HepG2 (cell line): ENCODE data around the gene ULBP1. TPM values are rescaled to one million over a fixed set of nuclear protein-coding genes. Genes with fewer than 3 reads are reported as not detected.

Source experiments
- DMAP1 ChIP-seq: IDR thresholded peaks from 2 replicates; pipeline ENCODE4 v1.6.1; 2016
- DRAP1 ChIP-seq: IDR thresholded peaks from 2 replicates; pipeline ENCODE4 v1.6.1; 2016; ENCODE audit warnings: missing genetic modification reagents, missing compliant biosample characterization
- FOSL2 ChIP-seq: sonication (generic); formaldehyde crosslinking; IDR thresholded peaks from 2 replicates; pipeline ENCODE4 v1.4.0; 2020; ENCODE audit warnings: missing genetic modification reagents
- HNRNPH1 ChIP-seq: fragments of 200-400 bp; formaldehyde crosslinking; optimal IDR thresholded peaks from 2 replicates; pipeline ENCODE3; 2017; ENCODE audit warnings: mild to moderate bottlenecking, low read depth, low read length
- HOXA3 ChIP-seq: sonication (generic); formaldehyde crosslinking; IDR thresholded peaks from 2 replicates; pipeline ENCODE4 v1.5.0; 2020; ENCODE audit warnings: missing genetic modification reagents
- IKZF1 ChIP-seq: fragments of 450-650 bp; IDR thresholded peaks from 2 replicates; pipeline ENCODE4 v1.7.1; 2016
- IRF1 ChIP-seq: sonication (generic); formaldehyde crosslinking; IDR thresholded peaks from 2 replicates; pipeline ENCODE4 v1.4.0; 2020; ENCODE audit warnings: low read depth, mild to moderate bottlenecking, missing genetic modification reagents
- KIAA2018 ChIP-seq: sonication (generic); formaldehyde crosslinking; IDR thresholded peaks from 2 replicates; pipeline ENCODE4 v1.5.0; 2020; ENCODE audit warnings: mild to moderate bottlenecking, missing genetic modification reagents, borderline replicate concordance
- MEIS2 ChIP-seq: sonication (generic); formaldehyde crosslinking; IDR thresholded peaks from 2 replicates; pipeline ENCODE4 v1.9.0; 2021; ENCODE audit warnings: mild to moderate bottlenecking, missing genetic modification reagents
- POLR2G ChIP-seq: fragments of 200-400 bp; formaldehyde crosslinking; IDR thresholded peaks from 2 replicates; pipeline ENCODE4 v1.6.1; 2018; ENCODE audit warnings: mild to moderate bottlenecking, low read depth, low read length, moderate library complexity
- SETDB1 ChIP-seq: sonication (generic); formaldehyde crosslinking; IDR thresholded peaks from 2 replicates; pipeline ENCODE4 v1.5.1; 2020; ENCODE audit warnings: missing genetic modification reagents, mild to moderate bottlenecking, borderline replicate concordance
- SP5 ChIP-seq: IDR thresholded peaks from 2 replicates; pipeline ENCODE4 v1.6.1; 2016; ENCODE audit warnings: low read depth, borderline replicate concordance
- ZFAT ChIP-seq: sonication (generic); formaldehyde crosslinking; conservative IDR thresholded peaks from 2 replicates; pipeline ENCODE4 v1.8.1; 2023; ENCODE audit warnings: missing genetic modification reagents, inconsistent platforms
- ZFP37 ChIP-seq: sonication (generic); formaldehyde crosslinking; IDR thresholded peaks from 2 replicates; pipeline ENCODE4 v1.4.0; 2020; ENCODE audit warnings: missing genetic modification reagents, borderline replicate concordance
- ZFY ChIP-seq: sonication (generic); formaldehyde crosslinking; IDR thresholded peaks from 2 replicates; pipeline ENCODE4 v1.4.0; 2020; ENCODE audit warnings: missing genetic modification reagents
- ZIK1 ChIP-seq: sonication (generic); formaldehyde crosslinking; IDR thresholded peaks from 2 replicates; pipeline ENCODE4 v1.5.0; 2020; ENCODE audit warnings: mild to moderate bottlenecking, low read depth, missing genetic modification reagents, borderline replicate concordance
- ZNF263 ChIP-seq: sonication (generic); formaldehyde crosslinking; IDR thresholded peaks from 2 replicates; pipeline ENCODE4 v1.4.0; 2020; ENCODE audit warnings: missing genetic modification reagents
- ZNF350 ChIP-seq: sonication (generic); formaldehyde crosslinking; IDR thresholded peaks from 2 replicates; pipeline ENCODE4 v1.4.0; 2020; ENCODE audit warnings: mild to moderate bottlenecking, low read depth, missing genetic modification reagents, borderline replicate concordance
- ZNF605 ChIP-seq: sonication (generic); formaldehyde crosslinking; IDR thresholded peaks from 2 replicates; pipeline ENCODE4 v1.8.0; 2022; ENCODE audit warnings: mild to moderate bottlenecking, missing genetic modification reagents
- ZNF615 ChIP-seq: sonication (generic); formaldehyde crosslinking; IDR thresholded peaks from 2 replicates; pipeline ENCODE4 v1.5.0; 2020; ENCODE audit warnings: mild to moderate bottlenecking, missing genetic modification reagents, borderline replicate concordance
- ZNF616 ChIP-seq: sonication (generic); formaldehyde crosslinking; IDR thresholded peaks from 2 replicates; pipeline ENCODE4 v1.5.0; 2020; ENCODE audit warnings: low read depth, mild to moderate bottlenecking, missing genetic modification reagents
- ZNF792 ChIP-seq: IDR thresholded peaks from 2 replicates; pipeline ENCODE4 v1.6.1; 2016
- polyA plus RNA-seq, 8 experiments: library from polyadenylated mRNA; depleted of rRNA in 3 of 8; stranded (reverse) in 7 of 8; unstranded in 1 of 8; fragments of >200 nt; fragmentation: Illumina TruSeq in 4 of 8; extraction: Trizol in 4 of 8; gene quantifications; 2 replicates each; pipeline versions ENCODE4 v1.2.1 to v1.2.3, GENCODE V29; 2011 to 2016; ENCODE audit warnings: low read depth in 4 of 8, missing spikeins in 1 of 8, mixed read lengths in 1 of 8; ENCODE audit not compliant: insufficient read depth in 1 of 8
- total RNA-seq, 5 experiments: library from RNA; depleted of rRNA; stranded (reverse); fragments of >200 nt; fragmentation: Illumina TruSeq; extraction: Trizol; gene quantifications; 2 replicates each; pipeline ENCODE4 v1.2.3, GENCODE V29; 2016; ENCODE audit warnings: low read depth in 1 of 5

ULBP1 gene
- total and polyA plus RNA-seq, 2 of the 13 experiments (the other 11 are each of a cell fraction or from before 2014, with no cell fraction given): 0.04 to 0.09 TPM

GRCh38 chr6:149925974-149926777 is 37.6 kb upstream of the ULBP1 start (continued):
- TF ChIP-seq ZNF350 (CRISPR knock-in tag) (peak; percentile 61; the same call in 1 of the 2 replicates), HNRNPH1 (no peak), DMAP1 (CRISPR knock-in tag) (no peak), ZNF615 (CRISPR knock-in tag) (no peak), ZNF263 (CRISPR knock-in tag) (no peak), ZFP37 (CRISPR knock-in tag) (0 out of 2 replicates have a peak, but pooled peaks have one; percentile 33), ZIK1 (CRISPR knock-in tag) (no peak), ZFAT (no peak), POLR2G (peak; percentile 32; the same call in 1 of the 2 replicates), FOSL2 (CRISPR knock-in tag) (peak; percentile 43; the same call in 1 of the 2 replicates), DRAP1 (CRISPR knock-in tag) (no peak), SETDB1 (CRISPR knock-in tag) (no peak), ZNF605 (CRISPR knock-in tag) (peak; percentile 13; the same call in 1 of the 2 replicates), ZFY (peak; percentile 56; the same call in 1 of the 2 replicates), IKZF1 (no peak), SP5 (CRISPR knock-in tag) (peak; percentile 65), IRF1 (CRISPR knock-in tag) (no peak), ZNF616 (0 out of 2 replicates have a peak, but pooled peaks have one; percentile 43), MEIS2 (CRISPR knock-in tag) (0 out of 2 replicates have a peak, but pooled peaks have one; percentile 11), KIAA2018 (CRISPR knock-in tag) (no peak), ZNF792 (CRISPR knock-in tag) (no peak), HOXA3 (CRISPR knock-in tag) (peak; percentile 56)
